K562 (cell line): ENCODE results near the gene NOL4L. TPM values are rescaled to one million over a fixed set of nuclear protein-coding genes. Genes with fewer than 3 reads are reported as not detected.

Source experiments
- ATAC-seq: fragments of 200-7000 bp; cut with Tn5 transposase; 3 replicates; pipeline ENCODE4 v1.9.1; 2020; ENCODE audit warnings: moderate library complexity
- BruUV-seq: library from RNA; stranded (reverse); fragments of 400-500 nt; replicated peaks from 2 replicates; lab custom pipeline; 2021; lab: Mats Ljungman, UMichigan
- CTCF ChIA-PET: fragments of 300-600 bp; formaldehyde crosslinking; extraction: SDS; loops from one replicate; lab custom pipeline; 2021; ENCODE audit warnings: low intra/inter-chr PET ratio; lab: Yijun Ruan, JAX
- POLR2A ChIA-PET: fragments of 300-600, 350-650 bp; sonication (Branson Sonifier 250); formaldehyde crosslinking; extraction: SDS; loops from one replicate; lab custom pipeline; 2021; ENCODE audit warnings: antibody characterized with exemption, inconsistent platforms; lab: Yijun Ruan, JAX
- DNase-seq, 4 experiments: peaks; one replicate each; pipeline versions ENCODE4 v3.0.0 to v3.0.0-alpha.2; 2011 to 2018; ENCODE audit warnings: low spot score in 3 of 4, mixed read lengths in 3 of 4; ENCODE audit errors: extremely low read depth in 1 of 4
- FAIRE-seq: peaks from 2 replicates; lab custom pipeline; 2011; peaks lifted over from hg19 to GRCh38; lab: Jason Lieb, UNC
- H2AFZ ChIP-seq: 2 replicates; pipeline ENCODE4 v1.6.0; 2011; ENCODE audit warnings: low read depth, low read length, control low read depth, inconsistent platforms
- H3K27ac ChIP-seq: fragments of 200-600 bp; 3 replicates; pipeline ENCODE4 v1.8.0; 2011; ENCODE audit warnings: low read depth, mild to moderate bottlenecking, control low read depth, inconsistent platforms, low read length, moderate library complexity, mixed read lengths; ENCODE audit errors: extremely low read depth
- H3K27me3 ChIP-seq, 2 experiments: fragments of 300-600 bp in 1 of 2; 2 replicates in 1 of 2; 3 replicates in 1 of 2; pipeline versions ENCODE4 v1.6.0 to v1.8.0; 2011; ENCODE audit warnings: inconsistent platforms in 2 of 2, low read length in 2 of 2, mild to moderate bottlenecking in 1 of 2, mixed read lengths in 1 of 2, moderate library complexity in 1 of 2; ENCODE audit not compliant: control insufficient read depth in 2 of 2, insufficient read depth in 2 of 2
- H3K36me3 ChIP-seq: fragments of 300-600 bp; 3 replicates; pipeline ENCODE4 v1.8.0; 2011; ENCODE audit warnings: mild to moderate bottlenecking, low read length, inconsistent platforms; ENCODE audit not compliant: control insufficient read depth, insufficient read depth
- H3K4me1 ChIP-seq, 2 experiments: fragments of 200-600 bp in 1 of 2; replicated peaks in 1 of 2; 2 replicates in 1 of 2; 3 replicates in 1 of 2; pipeline versions ENCODE4 v1.5.1 to v1.8.0; 2011; ENCODE audit warnings: inconsistent platforms in 2 of 2, low read length in 2 of 2, mild to moderate bottlenecking in 1 of 2, mixed read lengths in 1 of 2, moderate library complexity in 1 of 2; ENCODE audit not compliant: control insufficient read depth in 2 of 2, insufficient read depth in 2 of 2
- H3K4me2 ChIP-seq: 2 replicates; pipeline ENCODE4 v1.6.1; 2011; ENCODE audit warnings: low read length, control low read depth, inconsistent platforms, mixed read lengths; ENCODE audit not compliant: insufficient read depth
- H3K4me3 ChIP-seq: fragments of 200-600 bp; sonication (generic), shearing (Covaris generic); 2 replicates; pipeline ENCODE4 v1.5.1; 2016; ENCODE audit warnings: control low read depth, inconsistent platforms
- H3K79me2 ChIP-seq: fragments of 200-600 bp; 3 replicates; pipeline ENCODE4 v1.8.0; 2011; ENCODE audit warnings: low read length, inconsistent platforms; ENCODE audit not compliant: control insufficient read depth, insufficient read depth
- H3K9ac ChIP-seq, 2 experiments: 2 replicates each; pipeline versions ENCODE4 v1.6.0 to v1.6.1; 2011; ENCODE audit warnings: low read depth in 2 of 2, low read length in 2 of 2, control low read depth in 1 of 2, inconsistent platforms in 1 of 2, mild to moderate bottlenecking in 1 of 2, mixed read lengths in 1 of 2; ENCODE audit not compliant: insufficient read depth in 1 of 2
- H3K9me1 ChIP-seq: one replicate; pipeline ENCODE4 v1.6.0; 2011; ENCODE audit warnings: inconsistent platforms, mild to moderate bottlenecking, low read length, moderate library complexity; ENCODE audit not compliant: control insufficient read depth, insufficient read depth
- H3K9me3 ChIP-seq: replicated peaks from 2 replicates; pipeline ENCODE4 v1.5.1; 2011; ENCODE audit warnings: low read depth, low read length, inconsistent platforms; ENCODE audit not compliant: control insufficient read depth, insufficient read depth
- H4K20me1 ChIP-seq: replicated peaks from 2 replicates; pipeline ENCODE4 v1.6.1; 2011; ENCODE audit warnings: low read length, inconsistent platforms, mixed read lengths; ENCODE audit not compliant: control insufficient read depth, insufficient read depth
- CUX1 ChIP-seq: fragments of 200-800 bp; sonication (Bioruptor generic); IDR thresholded peaks from 2 replicates; pipeline ENCODE4 v1.6.1; 2016; ENCODE audit warnings: missing genetic modification characterization, missing compliant biosample characterization
- FOSL1 ChIP-seq: fragments of 200-800 bp; sonication (Bioruptor generic); conservative IDR thresholded peaks from 2 replicates; pipeline ENCODE4 v1.6.1; 2016; ENCODE audit warnings: missing genetic modification characterization, missing compliant biosample characterization
- LARP7 ChIP-seq: fragments of 450-650 bp; IDR thresholded peaks from 2 replicates; pipeline ENCODE4 v1.6.1; 2016
- MCM5 ChIP-seq: fragments of 450-650 bp; IDR thresholded peaks from 2 replicates; pipeline ENCODE4 v1.6.1; 2016; ENCODE audit warnings: low read depth
- RBM34 ChIP-seq: fragments of 200-400 bp; formaldehyde crosslinking; IDR thresholded peaks from 2 replicates; pipeline ENCODE4 v1.6.1; 2018; ENCODE audit warnings: low read length, borderline replicate concordance; ENCODE audit not compliant: insufficient read depth
- RFX5 ChIP-seq: IDR thresholded peaks from 2 replicates; pipeline ENCODE4 v1.6.1; 2011; ENCODE audit warnings: low read depth, mild to moderate bottlenecking, improper control_type of control experiment, low read length
- SETDB1 ChIP-seq: IDR thresholded peaks from one replicate; pipeline ENCODE4 v1.6.1; 2012; ENCODE audit warnings: low read length, control low read depth, inconsistent platforms
- SNRNP70 ChIP-seq: fragments of 200-400 bp; formaldehyde crosslinking; optimal IDR thresholded peaks from 2 replicates; pipeline ENCODE3; 2017; ENCODE audit warnings: low read depth, low read length
- TCF3 ChIP-seq: sonication (generic); formaldehyde crosslinking; IDR thresholded peaks from 2 replicates; pipeline ENCODE4 v1.4.0; 2020; ENCODE audit warnings: mild to moderate bottlenecking, missing genetic modification reagents
- TCFL5 ChIP-seq: fragments of 250-450 bp; sonication (Bioruptor Pico); conservative IDR thresholded peaks from 2 replicates; pipeline ENCODE4 v1.6.1; 2021; ENCODE audit warnings: mild to moderate bottlenecking, moderate library complexity, matching md5 sums
- THRAP3 ChIP-seq: fragments of 450-650 bp; IDR thresholded peaks from 2 replicates; pipeline ENCODE4 v1.6.1; 2016; ENCODE audit warnings: mild to moderate bottlenecking, inconsistent platforms, borderline replicate concordance
- ZBTB1 ChIP-seq: sonication (generic); formaldehyde crosslinking; IDR thresholded peaks from 2 replicates; pipeline ENCODE4 v1.8.1; 2023; ENCODE audit warnings: missing genetic modification reagents, low read depth, mild to moderate bottlenecking, borderline replicate concordance
- ZC3H4 ChIP-seq: sonication (generic); formaldehyde crosslinking; IDR thresholded peaks from 2 replicates; pipeline ENCODE4 v1.9.0; 2021; ENCODE audit warnings: missing genetic modification reagents, borderline replicate concordance
- ZHX1 ChIP-seq: fragments of 150-350 bp; conservative IDR thresholded peaks from 2 replicates; pipeline ENCODE4 v1.6.1; 2014; ENCODE audit warnings: low read length
- ZNF175 ChIP-seq: fragments of 200-800 bp; sonication (Bioruptor generic); IDR thresholded peaks from 2 replicates; pipeline ENCODE4 v1.6.1; 2016; ENCODE audit warnings: low read depth, mild to moderate bottlenecking, missing genetic modification characterization, missing compliant biosample characterization
- WGBS: fragments of 100-300 bp; shearing (Covaris generic); methylation state at CpG from one replicate; pipeline ENCODE4 v1.1.6; 2016; ENCODE audit warnings: low coverage, mixed read lengths; ENCODE audit not compliant: insufficient coverage; ENCODE audit errors: missing lambda C conversion rate; 5-methylcytosine and 5-hydroxymethylcytosine counted together
- in situ Hi-C: fragments of 300-500 bp; cut with MboI; formaldehyde crosslinking; loops from 4 replicates; pipeline ENCODE4 v1.15.0; 2018; ENCODE audit warnings: inconsistent platforms, mixed read lengths
- intact Hi-C: fragments of 100-400 bp; cut with micrococcal nuclease; formaldehyde crosslinking; loops from 2 replicates; pipeline ENCODE4 v1.14.2; 2022
- polyA plus RNA-seq, 8 experiments: library from polyadenylated mRNA; depleted of rRNA in 4 of 8; stranded (reverse) in 5 of 8; unstranded in 3 of 8; fragments of >200 nt; fragmentation: Nextera tagmentation in 2 of 8; fragmentation: Illumina TruSeq in 1 of 8; extraction: Ambion mirVana in 2 of 8; extraction: Trizol in 1 of 8; gene quantifications; 2 replicates each; pipeline versions ENCODE4 v1.2.1 to v1.2.3, GENCODE V29; 2011 to 2014; ENCODE audit warnings: inconsistent platforms in 1 of 8, missing spikeins in 1 of 8
- total RNA-seq, 7 experiments: library from RNA; depleted of rRNA in 6 of 7; stranded (reverse); fragments of >200 nt in 6 of 7; fragmentation: Illumina TruSeq in 2 of 7; extraction: Trizol in 2 of 7; gene quantifications; 2 replicates each; pipeline versions ENCODE4 v1.2.1 to v1.2.3, GENCODE V29; 2011 to 2021; ENCODE audit warnings: low replicate concordance in 1 of 7

Gene NOL4L
- total and polyA plus RNA-seq, 9 of the 15 experiments (the other 6 are each of a cell fraction or from before 2014, with no cell fraction given), result 5.1 to 36.2 (median 13.6) TPM

- DNase-seq, result no peak
- H3K9me1 ChIP-seq, result no peaks in the 10 kb centered on the region
- peaks cover 12% of the 10 kb centered on the region; the same call in 2 of the 3 replicates for H3K36me3 ChIP-seq
- FAIRE-seq, result no peak
- BruUV-seq, result no TSS peak
- no peaks in the 10 kb centered on the region for H3K9me3 ChIP-seq
- H3K4me1 ChIP-seq, result peaks cover 16 to 43% of the 10 kb centered on the region in 2 experiments
- WGBS, result 93% methylated on average over 8 of the region's 9 CpGs
- H4K20me1 ChIP-seq, result no peaks in the 10 kb centered on the region
- POLR2A ChIA-PET, result no interaction called here
- TF ChIP-seq TCF3 (no peak), RFX5 (no peak), ZC3H4 (CRISPR knock-in tag) (no peak), TCFL5 (no peak), LARP7 (no peak), ZBTB1 (CRISPR knock-in tag) (no peak), MCM5 (no peak), ZHX1 (no peak), SNRNP70 (no peak), ZNF175 (no peak), CUX1 (CRISPR knock-in tag) (no peak), THRAP3 (no peak), FOSL1 (tag) (no peak), RBM34 (no peak), SETDB1 (no peak)
- no peak overlapping the region for H3K27ac ChIP-seq
- H3K4me3 ChIP-seq, result no peak overlapping the region
- ATAC-seq, result no peak
- no peaks in the 10 kb centered on the region for H3K27me3 ChIP-seq
- peaks cover 32% of the 10 kb centered on the region for H3K79me2 ChIP-seq
- H2AFZ ChIP-seq, result no peak overlapping the region
- no peak overlapping the region for H3K9ac ChIP-seq
- CTCF ChIA-PET, result no interaction called here
- in situ Hi-C loops, result no loop called here
- no peak overlapping the region for H3K4me2 ChIP-seq
- intact Hi-C loops, result no loop called here
Observed at GRCh38 chr20:32482143-32482441, 103.0 kb downstream of the NOL4L start.
